ENCODE results near the gene RAC2. TPM values are rescaled to one million over a fixed set of nuclear protein-coding genes. Genes with fewer than 3 reads are reported as not detected.

RAC2 gene
- 26.1 TPM for total RNA-seq
- long read RNA-seq, transcript RAC2-201 (7 exons, 1,482 nt), result major isoform, 43 of 49 reads
- long read RNA-seq, partial matches to known transcripts, result 3 of 49 reads
- long read RNA-seq, other reads (novel, unspliced or antisense), result 2 of 49 reads

DNA sequence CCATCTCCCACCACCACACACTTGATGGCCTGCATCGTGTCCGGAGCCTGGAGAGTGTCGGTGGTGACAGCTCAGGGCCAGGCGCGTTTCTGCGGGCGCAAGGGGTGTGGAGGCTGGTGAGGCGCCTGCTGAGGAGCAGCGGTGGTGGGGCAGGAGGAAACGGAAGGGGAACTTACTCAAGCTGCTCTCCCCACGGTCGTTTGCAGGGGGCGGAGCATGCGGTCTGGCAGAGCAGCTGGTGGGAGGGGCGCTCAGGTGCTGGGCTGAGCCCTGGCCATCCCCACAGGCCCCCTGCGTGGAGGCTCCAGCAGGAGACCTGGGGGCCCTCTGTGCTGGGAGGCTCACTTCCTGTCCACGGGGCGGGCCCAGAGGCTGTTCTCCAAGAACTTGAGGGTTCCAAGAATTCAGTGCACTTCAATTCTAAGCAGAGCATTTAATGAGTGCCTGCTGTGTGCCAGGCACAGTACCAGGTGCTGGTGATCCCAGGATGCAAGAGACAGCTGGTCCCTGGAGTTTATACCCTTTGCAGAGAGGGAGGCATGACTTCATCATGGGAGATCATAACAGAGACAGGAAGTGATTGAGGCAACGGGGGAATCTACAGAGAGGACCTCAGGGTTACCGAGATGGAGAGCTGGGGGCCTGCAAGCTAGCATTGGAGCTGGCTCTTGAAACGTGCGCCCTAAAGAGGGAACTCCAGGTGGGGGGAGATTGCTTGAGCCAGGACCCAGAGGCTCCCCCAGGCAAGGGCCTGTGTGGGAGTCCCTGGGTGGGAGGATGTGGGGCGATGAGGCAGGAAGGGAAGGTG is at the start of gene RAC2:
Gene RAC2 (minus strand): TSS at position 156 of the 808 bp plus-strand sequence. CDS start 121 bp downstream, at position 35.
- no peak for DNase-seq (ENCODE audit: low spot score)

DNA sequence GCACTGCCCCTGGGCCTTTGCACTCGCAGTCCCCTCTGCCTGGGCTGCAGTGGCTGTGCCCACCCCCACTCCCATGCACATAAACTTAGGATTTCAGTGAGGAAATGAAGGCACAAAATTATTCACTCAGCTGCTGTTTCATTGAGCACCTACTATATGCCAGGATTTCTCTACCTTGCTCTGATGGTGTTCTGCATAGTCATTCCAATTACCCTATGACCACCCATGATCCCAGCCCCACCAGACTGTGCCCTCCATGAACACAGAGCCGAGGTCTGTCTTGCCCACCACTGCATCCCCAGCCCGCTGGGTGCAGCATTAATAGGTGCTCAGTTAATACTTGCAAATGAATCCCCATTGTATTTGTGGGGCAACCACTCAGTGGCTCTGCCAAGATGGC is 49.1 kb upstream of the RAC2 start:
- DNase-seq (ENCODE audit: low spot score), result no peak

DNA sequence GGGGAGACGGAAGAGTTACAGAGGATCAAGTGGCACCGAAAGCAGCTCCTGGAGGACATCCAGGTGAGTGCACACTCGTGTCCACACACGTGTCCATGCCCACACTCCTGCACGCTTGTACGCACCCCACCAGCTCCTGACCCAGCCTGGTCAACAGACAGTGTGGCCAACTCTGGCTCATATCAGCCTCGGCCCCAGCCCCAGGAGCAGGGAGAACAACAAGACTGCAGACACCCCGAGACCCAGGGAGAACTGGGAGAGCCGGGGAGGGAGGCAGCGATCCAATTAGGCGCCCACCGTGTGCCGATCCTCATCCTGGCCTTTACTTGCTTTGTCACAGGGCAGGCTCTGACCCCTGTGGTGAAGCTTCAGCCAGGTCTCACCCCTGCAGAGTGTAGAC is 48.6 kb upstream of the RAC2 start:
- no peak for DNase-seq (ENCODE audit: low spot score)

DNA sequence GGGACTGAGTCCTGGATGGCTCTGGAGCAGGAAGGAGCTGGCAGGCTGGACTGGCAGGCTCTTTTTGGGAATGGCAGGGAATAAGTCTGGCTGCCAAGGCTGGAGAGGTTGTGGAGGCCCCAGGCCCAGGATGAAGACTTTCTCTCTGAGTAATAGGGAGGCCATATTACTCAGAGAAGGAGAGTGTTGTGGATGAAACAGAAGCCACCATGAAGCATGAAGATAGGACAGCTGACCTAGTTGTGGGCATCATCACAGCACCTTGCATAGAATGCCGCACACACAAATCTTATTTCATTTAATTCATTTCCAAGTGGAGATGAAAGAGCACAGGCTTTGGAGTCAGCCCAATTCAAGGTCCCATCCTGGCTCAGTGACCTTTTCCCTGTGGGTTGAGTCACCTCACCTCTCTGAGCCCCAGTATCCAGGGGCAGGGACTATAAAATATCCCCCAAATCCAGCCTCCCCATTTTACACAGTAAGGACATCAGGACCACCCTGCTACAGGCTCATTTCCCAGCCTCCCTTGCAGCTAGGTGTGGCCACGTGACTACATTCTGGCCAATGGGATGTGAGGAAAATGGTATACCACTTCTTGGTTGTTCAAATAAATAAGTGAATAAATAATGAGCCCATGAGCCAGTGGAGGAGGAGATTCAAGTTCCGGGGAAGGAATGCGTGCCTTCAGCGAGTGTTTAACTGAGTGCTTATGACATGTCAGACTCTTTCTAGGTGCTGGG is 47.7 kb upstream of the RAC2 start:
- DNase-seq (ENCODE audit: low spot score), result no peak

DNA sequence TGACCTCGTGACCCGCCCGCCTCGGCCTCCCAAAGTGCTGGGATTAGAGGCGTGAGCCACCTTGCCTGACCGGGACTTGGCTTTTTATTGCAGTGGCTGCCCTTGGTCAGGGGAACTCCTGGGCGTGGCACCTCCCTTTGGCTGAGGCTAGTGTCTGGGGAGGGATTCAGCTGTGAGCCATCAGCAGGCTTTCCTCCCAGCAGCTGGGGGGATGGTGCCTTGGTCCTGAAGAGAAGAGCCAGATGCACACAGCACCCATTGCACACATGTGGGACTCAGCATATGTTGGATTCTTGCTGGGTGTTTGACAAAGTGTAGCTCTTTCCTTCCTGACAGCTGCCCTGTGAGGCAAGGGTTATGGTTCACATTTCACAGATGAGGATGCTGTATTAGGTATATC is 46.7 kb upstream of the RAC2 start:
- DNase-seq (ENCODE audit: low spot score), result no peak

DNA sequence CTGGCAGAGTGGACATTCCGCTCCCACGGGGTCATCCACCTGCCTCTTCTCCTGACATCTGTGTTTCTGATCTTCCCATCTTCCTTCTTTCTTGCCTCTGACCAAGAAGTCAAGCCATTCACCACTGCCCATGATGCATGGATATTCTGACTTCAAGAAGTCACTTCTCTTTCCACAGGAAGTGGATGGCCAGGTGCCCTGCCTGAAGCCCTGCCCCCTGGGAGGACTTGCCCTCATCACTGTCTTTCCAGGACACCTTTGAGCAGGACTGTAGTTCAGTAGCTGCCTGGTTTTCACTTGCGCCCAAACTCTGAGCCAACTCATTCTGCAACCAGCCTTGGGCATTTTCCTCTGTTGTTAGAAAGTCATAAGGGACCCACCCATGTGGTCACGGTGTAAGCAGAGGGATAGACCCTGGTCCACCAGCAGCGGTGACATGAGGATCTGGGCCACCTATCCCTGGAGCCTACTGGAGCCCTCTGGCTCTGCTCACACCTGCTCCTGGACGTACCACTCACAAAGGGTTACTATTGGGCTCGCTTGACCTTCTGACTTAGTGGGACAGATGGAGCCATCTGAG is 45.2 kb upstream of the RAC2 start:
- no peak for DNase-seq (ENCODE audit: low spot score)

DNA sequence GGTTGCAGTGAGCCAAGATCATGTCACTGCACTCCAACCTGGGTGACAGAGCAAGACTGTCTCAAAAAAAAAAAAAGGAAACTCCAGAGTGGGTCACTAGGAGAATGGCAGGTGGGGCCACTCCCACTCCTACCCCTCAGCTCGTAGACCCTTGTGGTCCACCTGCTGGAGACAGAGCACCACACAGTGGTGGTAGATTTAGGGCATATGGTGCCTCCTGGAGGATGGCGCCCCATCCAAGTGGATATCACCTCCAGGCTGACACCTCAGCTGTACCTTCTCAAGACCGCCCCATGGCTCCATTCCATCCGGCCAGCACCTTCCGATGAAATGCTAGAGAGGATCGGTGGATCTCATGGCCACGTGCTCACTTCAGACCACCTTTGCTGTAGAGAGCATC is 44.5 kb upstream of the RAC2 start:
- DNase-seq (ENCODE audit: low spot score), result no peak

DNA sequence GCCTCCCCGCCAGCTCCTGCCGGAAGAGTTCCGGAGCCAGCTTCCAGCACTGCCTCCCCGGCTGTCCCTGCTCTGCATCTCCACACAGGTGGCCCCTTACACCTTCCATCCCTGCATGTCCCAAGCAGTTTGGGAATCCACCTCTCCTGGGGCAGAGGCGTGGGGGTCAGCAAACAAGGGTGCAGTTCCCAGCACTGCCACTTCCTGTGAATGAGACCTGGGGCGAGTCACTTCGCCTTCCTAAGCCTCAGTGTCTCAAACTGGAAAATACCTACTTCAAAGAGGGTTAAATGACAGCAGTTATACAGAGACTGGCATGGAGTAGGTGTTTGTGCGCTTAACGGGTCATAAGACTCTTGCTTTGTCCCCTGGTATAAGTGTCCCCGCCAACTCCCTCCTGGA is 43.5 kb upstream of the RAC2 start:
- DNase-seq (ENCODE audit: low spot score), result no peak

DNA sequence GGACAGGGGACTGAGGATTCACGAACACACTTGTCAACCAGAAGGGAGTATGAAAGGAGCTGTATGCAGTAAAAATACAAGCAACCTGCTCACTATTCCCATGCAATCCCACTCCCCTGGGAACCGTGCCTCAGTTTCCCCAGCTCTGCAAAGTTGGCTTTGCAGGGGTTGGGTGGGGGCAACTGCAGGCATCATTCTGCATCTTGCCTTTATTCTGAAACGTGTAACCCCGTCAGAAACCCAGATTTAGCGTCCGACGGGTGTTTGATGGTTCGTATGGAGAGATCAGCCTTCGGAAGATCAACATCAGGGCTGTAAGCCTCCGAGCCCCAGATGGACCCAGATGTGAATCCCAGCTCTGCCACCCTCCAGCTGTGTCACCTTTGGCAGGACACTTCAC is 41.9 kb upstream of the RAC2 start:
- no peak for DNase-seq (ENCODE audit: low spot score)

DNA sequence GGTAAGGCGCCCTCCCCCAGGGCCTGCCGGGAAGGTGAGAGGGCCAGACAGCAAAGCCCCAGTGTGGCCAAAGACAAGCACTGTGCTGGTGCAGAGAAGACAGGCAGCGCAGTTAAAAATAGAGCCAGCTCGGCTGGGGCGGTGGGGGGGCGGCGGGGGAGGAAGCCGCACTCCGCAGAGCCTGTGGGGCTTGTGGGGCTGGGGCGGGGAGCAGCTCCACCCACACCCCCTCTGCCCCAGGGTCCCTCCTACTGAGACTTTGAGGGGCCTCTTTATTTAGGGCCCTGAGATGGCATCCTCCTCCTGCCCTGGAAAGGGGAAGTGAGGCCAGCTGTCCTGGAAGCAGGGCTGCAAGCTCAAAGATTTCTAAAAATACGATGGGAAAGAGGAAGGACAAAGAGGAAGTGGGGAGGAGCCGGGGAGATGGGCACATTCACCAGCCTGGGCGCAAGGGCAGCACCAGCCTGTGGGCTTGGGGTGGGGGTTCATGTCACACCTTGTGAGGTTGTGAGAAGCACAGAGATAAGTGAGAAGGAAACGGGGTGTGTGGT is 40.8 kb upstream of the RAC2 start:
- no peak for DNase-seq (ENCODE audit: low spot score)

DNA sequence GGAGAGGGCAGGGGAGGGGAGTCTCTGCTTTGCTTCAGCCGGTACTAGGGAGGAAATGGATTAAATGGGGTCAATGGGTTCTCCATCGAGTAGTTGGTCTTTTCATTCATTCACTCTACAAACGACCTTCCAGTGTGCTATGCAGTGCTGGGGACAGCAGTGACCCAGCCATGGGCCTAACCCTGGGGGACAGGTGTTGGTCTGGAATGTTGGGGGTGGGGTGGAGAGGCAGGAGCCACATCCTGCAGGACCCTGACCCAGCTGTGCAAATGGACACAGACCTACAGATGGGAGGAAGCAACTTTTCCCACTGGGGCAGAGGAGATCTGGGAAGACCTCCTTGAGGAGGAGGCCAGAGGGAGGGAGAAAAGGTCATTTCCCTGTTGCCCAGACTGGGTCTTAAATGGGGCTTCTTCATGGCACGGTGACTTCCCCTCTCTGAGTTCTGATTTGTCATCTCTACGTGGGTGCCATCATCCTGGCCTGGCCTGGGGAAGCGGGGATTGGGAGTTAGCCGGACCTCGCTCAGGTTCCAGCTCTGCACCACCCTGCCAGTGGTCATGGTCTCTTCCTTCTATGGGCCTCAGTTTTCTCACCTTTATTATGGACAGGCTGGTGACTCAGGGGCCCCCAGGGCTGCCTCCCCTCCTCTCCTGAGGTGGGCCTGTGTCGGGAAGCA is 40.2 kb upstream of the RAC2 start:
- DNase-seq (ENCODE audit: low spot score), result no peak

DNA sequence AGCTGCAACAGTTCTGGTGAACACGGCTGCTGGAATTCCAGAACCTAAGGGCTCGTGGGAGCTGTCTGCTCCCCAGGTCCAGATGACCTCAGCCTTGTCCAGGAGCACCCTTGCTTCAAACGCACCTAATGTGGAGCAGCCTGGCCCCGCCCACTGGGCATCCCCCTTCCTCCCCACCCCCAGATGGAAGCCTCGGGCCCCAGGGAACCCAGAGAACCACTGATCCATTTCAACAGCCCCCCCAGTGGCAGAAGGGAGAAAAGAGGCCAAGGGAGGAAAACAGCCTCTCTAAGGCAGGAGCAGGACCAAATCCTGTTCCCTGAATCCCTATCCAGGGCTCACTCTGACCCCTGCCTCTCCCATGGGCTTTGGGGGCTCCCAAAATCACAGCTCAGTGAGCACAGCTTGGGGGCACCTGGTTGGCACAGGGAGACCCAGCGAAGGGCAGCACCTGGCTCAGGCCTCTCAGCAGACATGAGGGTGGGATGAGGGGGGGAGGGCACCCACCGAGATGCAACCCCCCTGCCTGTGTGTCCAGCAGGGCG is 39.4 kb upstream of the RAC2 start:
- DNase-seq (ENCODE audit: low spot score), result no peak

DNA sequence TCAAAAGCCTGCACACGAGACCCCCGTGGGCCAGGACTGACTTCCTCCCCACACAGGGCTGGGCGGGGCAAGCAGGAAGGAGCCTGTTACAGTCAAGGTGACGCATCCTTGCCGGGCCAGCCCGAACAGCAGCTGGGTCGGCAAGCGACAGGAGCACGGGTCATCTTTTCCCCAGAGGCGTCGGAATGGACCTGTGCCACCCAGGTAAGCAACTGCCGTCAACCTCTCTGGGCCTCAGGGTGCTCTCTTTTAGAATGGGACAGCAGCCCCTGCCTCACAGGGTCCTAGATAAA is 38.3 kb upstream of the RAC2 start, which contains the start of gene CYTH4:
Gene CYTH4 (plus strand): TSS at position 124 of the 293 bp plus-strand sequence. CDS start 62 bp downstream, at position 186.
- DNase-seq (ENCODE audit: low spot score), result no peak

DNA sequence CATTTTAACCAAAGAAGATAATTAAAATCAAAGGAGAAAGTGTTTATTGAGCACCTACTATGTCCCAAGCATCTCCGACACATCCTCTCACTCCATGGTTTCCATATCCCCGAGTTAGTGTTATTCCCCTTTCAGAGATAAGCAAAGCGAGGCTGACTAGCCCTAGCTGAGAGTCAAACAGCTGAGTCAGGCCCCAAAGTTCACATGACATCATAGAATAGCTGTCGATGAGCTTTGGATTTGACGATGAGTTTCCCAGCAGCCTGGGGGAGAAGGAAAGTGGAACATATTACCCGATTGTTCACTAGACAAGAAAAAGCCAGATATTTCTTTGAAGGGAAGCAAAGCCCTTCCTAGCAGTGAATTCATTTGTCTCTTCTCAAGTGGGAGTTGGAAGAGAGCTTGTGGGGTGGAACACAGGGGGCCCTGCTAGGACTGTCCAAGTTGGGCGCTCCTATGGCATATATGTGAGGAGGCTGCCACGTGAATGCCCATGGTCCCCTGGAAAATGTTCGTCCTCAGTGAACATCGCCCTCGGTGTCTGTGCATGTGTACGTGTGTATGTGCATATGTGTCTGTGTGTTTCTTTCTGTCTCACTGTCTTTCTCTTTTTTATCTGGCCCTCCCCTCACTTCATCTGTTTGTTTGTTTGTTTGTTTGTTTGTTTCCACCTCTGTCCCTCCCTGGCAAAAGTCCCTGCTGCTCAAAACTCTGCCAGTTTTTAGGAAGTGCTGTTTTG is 37.7 kb upstream of the RAC2 start:
- no peak for DNase-seq (ENCODE audit: low spot score)

DNA sequence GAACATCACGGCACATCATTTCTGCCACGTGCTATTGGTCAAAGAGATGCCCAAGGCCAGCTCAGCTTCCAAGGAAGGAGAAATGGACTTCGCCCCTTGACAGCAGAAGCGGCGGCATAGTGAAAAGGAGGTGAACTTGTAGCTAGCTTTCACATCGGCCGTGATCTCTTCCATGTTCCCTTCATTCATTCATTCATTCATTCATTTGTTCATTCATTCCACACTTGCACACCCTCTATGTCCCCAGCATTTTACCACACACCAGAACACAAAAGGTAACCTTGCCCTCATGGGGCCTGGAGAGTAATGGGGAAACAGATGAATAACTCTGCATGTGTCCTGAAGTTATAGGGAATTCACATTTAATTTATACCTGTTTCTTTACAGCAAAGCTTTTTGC is 37.1 kb upstream of the RAC2 start:
- DNase-seq (ENCODE audit: low spot score), result no peak

DNA sequence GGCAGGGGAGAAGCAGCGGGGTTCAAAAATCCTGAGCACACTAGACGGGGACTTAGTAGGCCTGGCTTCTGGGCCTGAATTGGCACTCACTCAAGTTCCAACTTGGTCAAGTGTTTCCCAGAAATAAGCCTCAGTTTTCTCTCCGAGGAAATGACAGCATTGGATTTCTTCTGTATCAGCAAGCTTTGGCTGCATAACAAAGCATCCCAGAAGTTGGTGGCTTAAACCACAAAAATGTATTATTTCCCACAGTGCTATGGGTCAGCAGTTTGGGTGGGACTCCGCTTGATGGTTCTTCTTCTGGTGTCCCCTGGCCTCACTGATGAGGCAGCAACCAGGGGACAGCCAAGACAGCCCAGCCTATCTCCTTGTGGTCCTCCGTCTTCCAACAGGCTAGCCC is 36.6 kb upstream of the RAC2 start:
- DNase-seq (ENCODE audit: low spot score), result no peak

DNA sequence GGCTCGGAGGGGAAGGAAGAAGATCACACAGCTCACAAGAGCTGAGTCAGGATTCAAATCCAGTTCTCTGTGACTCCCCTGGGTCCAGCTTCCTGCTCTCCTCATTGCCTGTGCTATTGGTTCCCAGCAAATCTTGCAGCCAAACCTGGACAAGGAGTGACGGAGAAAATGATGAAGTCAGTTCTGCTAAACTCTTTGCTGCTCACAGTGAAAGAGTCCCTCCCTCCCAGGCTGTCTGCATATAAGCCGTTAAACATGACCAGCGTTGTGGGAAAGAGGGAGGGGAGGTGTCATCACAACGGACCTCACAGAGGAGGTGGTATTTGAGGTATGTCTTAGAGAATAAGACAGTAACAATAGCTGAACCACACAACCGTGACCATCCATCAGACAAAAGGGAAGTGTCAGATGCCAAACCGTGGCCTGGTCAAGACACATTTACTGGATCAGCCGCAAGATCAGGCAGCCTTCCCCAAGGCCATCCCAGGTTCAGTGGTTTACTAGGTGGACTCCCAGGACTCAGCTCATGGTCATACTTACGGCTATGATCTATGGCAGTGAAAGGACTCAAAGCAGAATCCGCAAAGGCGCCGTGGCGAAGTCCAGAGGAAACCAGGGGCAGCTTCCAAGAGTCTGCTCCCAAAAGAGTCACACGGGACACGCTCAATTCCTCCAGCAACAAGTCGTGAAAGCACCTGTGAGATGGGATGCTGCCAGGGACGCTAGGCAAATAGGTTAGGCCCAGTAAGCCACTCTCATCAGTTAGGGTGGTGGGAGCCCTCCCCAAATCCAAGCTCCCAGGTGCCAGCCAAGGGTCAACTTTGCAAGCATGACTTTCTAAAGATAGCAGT is 35.5 kb upstream of the RAC2 start:
- DNase-seq (ENCODE audit: low spot score), result no peak

DNA sequence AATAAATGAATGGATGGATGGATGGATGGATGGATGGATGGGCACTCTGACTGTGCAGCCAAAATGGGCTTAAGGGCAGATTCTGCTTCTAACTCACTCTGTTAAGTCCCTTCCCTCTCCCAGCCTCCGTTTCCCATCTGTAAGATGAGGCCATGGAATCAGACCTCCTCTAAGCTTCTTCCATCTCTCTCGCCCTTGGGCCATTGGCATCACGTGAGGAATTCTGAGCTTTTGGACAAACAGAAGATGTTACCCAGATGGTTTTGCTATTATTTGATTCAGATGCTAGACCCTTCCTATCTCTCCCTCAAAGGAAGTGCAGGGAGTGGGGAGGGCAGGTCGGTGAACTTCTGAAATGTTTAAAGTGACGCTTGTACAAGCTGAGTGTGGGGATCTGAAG is 34.2 kb upstream of the RAC2 start:
- DNase-seq (ENCODE audit: low spot score), result no peak

DNA sequence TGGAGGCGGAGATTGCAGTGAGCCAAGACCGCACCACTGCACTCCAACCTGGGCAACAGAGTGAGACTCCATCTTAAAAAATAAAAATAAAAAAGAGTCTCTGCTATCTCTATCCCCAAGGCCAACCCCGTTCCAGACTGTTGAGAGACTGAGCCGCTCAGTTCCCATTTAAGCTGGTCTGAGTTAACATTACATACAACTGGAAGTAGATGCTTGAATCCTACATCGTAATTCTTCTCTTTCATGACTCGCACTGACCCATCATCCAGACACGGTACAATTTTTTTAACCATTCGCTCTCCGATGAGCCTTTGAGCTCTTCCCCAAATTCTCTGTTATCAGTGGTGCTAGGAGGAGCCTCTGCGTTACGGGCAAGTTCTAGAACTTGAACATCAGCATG is 33.3 kb upstream of the RAC2 start:
- no peak for DNase-seq (ENCODE audit: low spot score)
